Activated naive CD4-positive, alpha-beta T cell treated with anti-CD3 and anti-CD28 coated beads, Interleukin-2, amount 50 U/mL, for 16 hours (primary cell): Measurements from ENCODE around the gene SLC35F1.

Experiments used
- DNase-seq: peaks from one replicate; pipeline ENCODE4 v3.0.0-alpha.2; 2020

The SLC35F1 gene

DNA sequence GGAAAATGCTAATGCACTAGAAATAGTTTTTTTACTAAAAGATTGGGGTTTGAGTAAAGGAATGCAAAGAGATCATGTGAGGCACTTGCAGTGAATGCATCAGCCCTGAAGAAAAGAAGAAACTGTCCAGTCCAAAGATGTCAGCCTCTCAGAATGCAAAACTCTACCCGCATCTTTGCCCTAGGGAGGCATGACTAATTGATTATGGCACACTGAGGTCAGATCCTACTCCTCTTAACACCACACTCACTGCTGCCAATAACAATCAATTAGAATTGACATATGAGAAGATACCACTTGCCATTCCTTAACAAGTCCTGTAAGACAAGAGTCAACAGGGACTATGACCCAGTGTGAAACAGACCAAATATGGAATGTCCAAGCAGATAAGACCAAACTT lies 378.7 kb downstream of the SLC35F1 start:
- DNase-seq: no peak

DNA sequence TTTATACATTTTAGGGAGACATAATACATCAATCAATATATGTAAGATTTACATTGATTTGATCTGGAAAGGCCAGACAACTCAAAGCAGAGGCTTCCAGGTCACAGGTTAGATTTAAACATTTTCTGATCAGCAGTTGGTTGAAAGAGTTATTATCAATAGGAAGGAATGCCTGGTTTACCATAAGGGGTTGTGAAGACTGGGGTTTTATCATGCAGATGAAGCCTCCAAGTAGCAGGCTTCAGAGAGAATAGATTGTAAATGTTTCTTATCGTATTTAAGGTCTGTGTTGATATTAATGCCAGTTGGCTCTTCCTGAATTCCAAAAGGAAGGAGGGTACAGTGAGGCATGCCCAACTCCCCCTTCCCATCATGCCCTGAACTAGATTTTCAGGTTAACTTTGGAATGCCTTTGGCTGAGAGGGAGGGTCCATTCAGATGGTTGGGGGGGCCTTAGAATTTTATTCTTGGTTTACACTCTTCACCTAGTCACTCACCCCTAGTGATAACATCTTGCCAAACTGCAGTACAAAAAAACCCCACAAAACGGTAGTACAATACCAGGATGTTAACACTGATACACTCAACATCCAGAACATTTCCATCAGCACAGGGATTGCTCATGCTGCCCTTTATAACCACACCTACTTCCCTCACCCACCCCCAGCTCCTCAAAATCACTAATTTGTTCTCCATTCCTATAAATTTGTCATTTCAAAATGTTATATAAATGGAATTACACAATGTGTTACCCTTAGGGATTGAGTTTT lies 381.5 kb downstream of the SLC35F1 start:
- no peak for DNase-seq

DNA sequence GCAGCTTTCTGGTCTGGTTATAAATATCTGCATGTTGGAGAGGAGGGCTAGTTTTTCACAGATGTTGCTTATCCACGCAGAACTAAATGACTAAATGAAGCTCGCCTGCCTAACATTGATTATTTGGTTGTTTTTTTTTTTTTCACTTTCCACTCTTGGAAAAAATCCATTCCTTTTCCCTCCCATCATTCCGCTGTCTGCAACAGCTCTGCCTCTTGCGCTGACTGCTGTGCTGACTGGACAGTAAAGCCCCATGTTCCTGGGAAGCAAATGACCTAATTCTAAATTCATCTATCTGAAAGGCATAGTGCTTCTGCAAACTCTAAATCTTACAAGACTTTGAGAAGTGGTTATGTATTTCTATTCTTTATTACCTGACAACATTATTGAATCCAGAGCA lies 385.5 kb downstream of the SLC35F1 start:
- DNase-seq: no peak

- DNase-seq: no peak
Measured at GRCh38 chr6:118294906-118295305, 387.8 kb downstream of the SLC35F1 start.

DNA sequence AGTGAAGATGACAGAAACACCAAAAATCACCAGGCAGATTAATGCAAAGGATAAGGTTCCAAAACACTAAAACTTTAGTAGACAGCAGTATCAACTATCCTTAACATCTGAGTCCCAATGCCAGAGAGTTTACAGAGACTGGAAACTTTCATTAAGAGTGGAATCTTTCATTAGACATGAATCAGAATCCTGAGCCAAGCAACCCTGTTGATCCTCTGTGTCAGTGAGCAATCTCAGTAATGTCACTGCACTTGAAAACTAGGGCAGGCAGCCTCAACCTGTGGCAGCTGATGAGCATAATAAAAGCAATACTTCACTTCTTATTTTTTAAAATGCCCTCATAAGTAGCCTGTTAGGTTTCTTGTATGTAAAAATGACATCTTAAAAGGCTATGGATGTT lies 388.3 kb downstream of the SLC35F1 start:
- no peak for DNase-seq

- no peak for DNase-seq
Measured at GRCh38 chr6:118296129-118296901, 389.3 kb downstream of the SLC35F1 start.

GRCh38 chr6:118297821-118298220 lies 390.8 kb downstream of the SLC35F1 start:
- no peak for DNase-seq

DNA sequence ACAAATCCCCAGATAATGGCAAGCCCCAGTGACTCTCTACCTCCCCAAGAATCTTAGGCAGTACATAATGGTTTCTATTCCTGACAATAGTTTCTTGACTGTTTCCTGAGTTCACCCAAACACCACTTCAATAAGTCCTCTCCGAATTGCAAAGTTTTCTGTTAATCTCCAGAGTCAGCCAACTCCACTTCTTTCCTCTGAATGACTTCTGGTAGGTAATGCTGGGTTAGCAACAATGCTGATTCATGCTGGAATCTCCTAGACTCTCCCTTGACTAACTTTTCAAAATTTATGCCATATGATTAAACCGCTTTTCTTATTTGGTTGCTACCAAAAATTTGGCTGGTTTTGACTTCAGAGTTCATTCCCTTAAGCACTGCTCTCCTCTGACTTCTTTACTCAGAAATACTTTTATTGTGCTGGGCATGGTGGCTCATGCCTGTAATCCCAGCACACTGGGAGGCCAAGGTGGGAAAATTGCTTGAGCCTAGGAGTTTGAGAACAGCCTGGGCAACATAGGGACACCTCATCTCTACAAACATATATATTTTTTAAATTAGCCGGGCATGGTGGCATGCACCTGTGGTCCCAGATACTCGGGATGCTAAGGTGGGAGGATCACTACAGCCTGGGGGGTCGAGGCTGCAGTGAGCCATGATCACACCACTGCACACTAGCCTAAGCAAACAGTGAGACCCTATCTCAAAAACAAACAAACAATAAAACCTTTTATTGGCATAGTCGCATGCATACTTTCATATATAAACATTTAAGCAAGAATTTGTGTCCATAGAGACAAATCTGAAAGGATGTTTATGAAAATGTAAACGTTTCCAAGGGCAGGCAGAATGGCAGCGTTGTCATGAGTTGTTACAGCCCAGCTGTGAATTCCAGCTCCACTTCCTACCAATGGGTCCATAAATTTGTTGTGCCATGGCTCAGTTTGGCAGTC lies 391.7 kb downstream of the SLC35F1 start:
- DNase-seq: no peak

DNA sequence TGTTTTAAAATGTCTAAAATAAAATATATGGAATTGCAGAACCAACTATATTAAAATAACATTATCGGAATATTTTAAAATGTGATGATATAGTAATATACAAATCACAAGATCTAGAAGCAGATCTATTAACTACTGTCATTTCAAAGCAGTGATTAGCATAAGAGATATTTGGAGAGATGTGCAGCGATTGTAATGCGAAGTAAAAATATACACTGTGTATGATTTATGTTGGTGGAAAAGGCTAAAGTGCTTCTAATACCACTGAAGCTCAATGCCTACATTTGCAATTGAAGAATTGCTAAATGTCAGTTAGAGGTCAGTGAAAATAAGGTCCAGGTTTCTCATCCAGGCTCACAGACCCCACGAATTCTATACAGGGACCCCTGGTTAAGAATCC lies 392.4 kb downstream of the SLC35F1 start:
- no peak for DNase-seq

DNA sequence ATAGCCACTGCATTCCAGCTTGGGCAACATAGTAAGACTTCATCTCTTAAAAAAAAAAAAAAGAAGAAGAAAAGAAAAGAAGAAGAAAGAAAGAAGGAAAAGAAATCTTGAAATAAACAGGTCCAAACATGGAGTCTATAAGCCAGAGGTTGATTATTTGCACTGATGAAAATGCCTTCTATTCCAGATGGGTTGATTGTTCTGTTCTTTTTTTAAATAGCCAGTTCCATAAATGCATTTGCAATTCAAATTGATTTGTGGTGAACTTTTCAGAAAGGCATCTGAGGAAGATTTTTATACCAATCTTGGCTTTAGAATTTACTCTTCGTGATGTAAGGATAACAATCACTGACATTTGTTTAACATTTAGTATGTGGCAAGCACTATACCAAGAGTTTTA lies 397.3 kb downstream of the SLC35F1 start:
- DNase-seq: no peak

GRCh38 chr6:118305081-118305480 lies 398.0 kb downstream of the SLC35F1 start:
- no peak for DNase-seq

- no peak for DNase-seq
Measured at GRCh38 chr6:118306392-118307238, 399.6 kb downstream of the SLC35F1 start.

GRCh38 chr6:118307581-118307980 lies 400.5 kb downstream of the SLC35F1 start:
- no peak for DNase-seq

GRCh38 chr6:118309337-118310093 lies 402.5 kb downstream of the SLC35F1 start:
- no peak for DNase-seq

DNA sequence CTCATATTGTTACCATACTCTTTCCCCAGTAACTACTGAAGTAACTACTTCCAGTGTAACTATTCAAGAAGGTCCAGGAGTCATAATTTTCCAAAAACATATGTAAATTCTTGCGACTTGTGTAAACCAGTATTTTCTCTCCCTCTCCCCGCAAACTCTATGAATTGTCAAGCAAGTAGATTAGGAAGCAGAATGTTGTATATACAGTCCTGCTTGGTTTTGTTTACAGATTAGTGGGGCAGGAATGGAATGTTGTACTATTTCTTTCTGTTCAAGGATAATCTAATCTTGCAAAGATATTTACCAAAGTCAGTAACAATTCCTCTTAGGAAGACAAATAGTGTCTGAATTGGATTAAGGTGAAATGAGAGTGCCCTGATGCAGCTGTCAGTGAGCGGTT lies 406.1 kb downstream of the SLC35F1 start:
- DNase-seq: no peak

- no peak for DNase-seq
Measured at GRCh38 chr6:118313762-118314161, 406.7 kb downstream of the SLC35F1 start.

DNA sequence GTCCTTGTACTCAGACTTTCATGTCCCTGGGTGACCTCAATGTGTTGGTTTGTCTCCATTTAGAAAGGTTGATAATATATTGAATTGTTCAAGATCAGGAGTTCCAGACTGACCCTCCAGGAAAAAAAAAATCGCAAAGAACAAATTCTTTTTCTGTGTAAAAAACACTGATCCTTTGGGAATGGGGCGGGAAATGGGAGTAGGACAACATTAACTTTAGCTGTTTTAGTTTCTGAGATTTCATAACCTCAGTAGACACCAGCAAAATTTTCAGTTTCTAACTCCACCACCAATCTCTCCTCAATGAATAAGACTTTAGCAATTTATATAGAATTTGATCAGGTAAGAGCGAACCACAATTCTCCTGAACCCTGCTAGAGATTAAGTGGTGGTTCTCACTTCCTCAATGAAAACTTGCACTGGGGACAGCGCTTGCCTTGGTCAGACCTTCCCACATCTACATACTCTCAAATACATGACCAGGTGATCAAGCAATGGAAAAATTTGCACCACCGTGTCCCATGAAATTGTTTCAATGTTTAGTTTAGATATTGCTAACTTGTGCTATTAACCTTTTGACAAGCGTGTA lies 409.8 kb downstream of the SLC35F1 start:
- no peak for DNase-seq

GRCh38 chr6:118317581-118318563 lies 410.8 kb downstream of the SLC35F1 start:
- no peak for DNase-seq

GRCh38 chr6:118318648-118319047 lies 411.6 kb downstream of the SLC35F1 start:
- DNase-seq: no peak

GRCh38 chr6:118319416-118319815 lies 412.4 kb downstream of the SLC35F1 start:
- DNase-seq: no peak
